Chondrocyte (in vitro differentiated cells): ENCODE measurements around the gene RPP38. TPM values are rescaled to one million over a fixed set of nuclear protein-coding genes. Genes with fewer than 3 reads are reported as not detected.

Source experiments
- DNase-seq: peaks from one replicate; pipeline ENCODE4 v3.0.0; 2021; ENCODE audit warnings: mixed read lengths, low spot score
- H3K27ac Mint-ChIP-seq: one replicate; pipeline ENCODE4 v1.8.0; 2021; ENCODE audit warnings: mild to moderate bottlenecking, moderate library complexity, mixed read lengths; ENCODE audit not compliant: unreplicated experiment
- H3K27me3 Mint-ChIP-seq: 2 replicates; pipeline ENCODE4 v1.8.0; 2021; ENCODE audit warnings: low read depth, mixed read lengths
- H3K36me3 Mint-ChIP-seq: 2 replicates; pipeline ENCODE4 v1.8.0; 2021; ENCODE audit warnings: low read depth, mixed read lengths
- H3K4me1 Mint-ChIP-seq: 2 replicates; pipeline ENCODE4 v1.8.0; 2021; ENCODE audit warnings: low read depth, mild to moderate bottlenecking, mixed read lengths
- H3K4me3 Mint-ChIP-seq: one replicate; pipeline ENCODE4 v1.8.0; 2021; ENCODE audit warnings: mild to moderate bottlenecking, moderate library complexity, mixed read lengths; ENCODE audit not compliant: unreplicated experiment
- H3K9me3 Mint-ChIP-seq: 2 replicates; pipeline ENCODE4 v1.8.0; 2021; ENCODE audit warnings: low read depth, mixed read lengths
- CTCF ChIP-seq: fragments of 200-600 bp; sonication (generic); IDR thresholded peaks from 2 replicates; pipeline ENCODE4 v1.5.0; 2021; ENCODE audit warnings: antibody characterized with exemption, mild to moderate bottlenecking, moderate library complexity
- total RNA-seq: library from RNA; stranded (reverse); gene quantifications from 3 replicates; pipeline ENCODE4 v1.2.1, GENCODE V29; 2021

Gene RPP38
- total RNA-seq, 1 donor from 2014 or later = 14.3 TPM

GRCh38 chr10:15120523-15120922, 23.4 kb downstream of the RPP38 start:
- Mint-ChIP-seq H3K36me3 (peaks cover 17% of the 10 kb centered on the region), H3K4me1 (peaks cover 19% of the 10 kb centered on the region), H3K4me3 (no peak overlapping the region), H3K27ac (no peak overlapping the region), H3K9me3 (no peaks in the 10 kb centered on the region), H3K27me3 (no peaks in the 10 kb centered on the region)
- no peak for DNase-seq
- TF ChIP-seq CTCF = no peak

- no peaks in the 10 kb centered on the region for H3K9me3 Mint-ChIP-seq
- H3K4me1 Mint-ChIP-seq = peaks cover 19% of the 10 kb centered on the region
- no peaks in the 10 kb centered on the region for H3K27me3 Mint-ChIP-seq
- no peak for TF ChIP-seq CTCF
- no peak overlapping the region for H3K4me3 Mint-ChIP-seq
- H3K27ac Mint-ChIP-seq = no peak overlapping the region
- DNase-seq = no peak
- peaks cover 22% of the 10 kb centered on the region for H3K36me3 Mint-ChIP-seq
These were observed 24.6 kb downstream of the RPP38 start for GRCh38 chr10:15121707-15122106.

GRCh38 chr10:15122477-15123030, 25.4 kb downstream of the RPP38 start:
- DNase-seq = no peak
- no peaks in the 10 kb centered on the region for H3K9me3 Mint-ChIP-seq
- H3K27me3 Mint-ChIP-seq = no peaks in the 10 kb centered on the region
- peaks cover 19% of the 10 kb centered on the region for H3K4me1 Mint-ChIP-seq
- H3K36me3 Mint-ChIP-seq = peaks cover 22% of the 10 kb centered on the region
- TF ChIP-seq CTCF = no peak
- no peak overlapping the region for H3K4me3 Mint-ChIP-seq
- H3K27ac Mint-ChIP-seq = no peak overlapping the region

GRCh38 chr10:15123749-15124184, 26.6 kb downstream of the RPP38 start:
- Mint-ChIP-seq H3K36me3 (peaks cover 23% of the 10 kb centered on the region), H3K4me3 (no peak overlapping the region), H3K4me1 (peaks cover 19% of the 10 kb centered on the region), H3K27me3 (no peaks in the 10 kb centered on the region), H3K27ac (no peak overlapping the region), H3K9me3 (no peaks in the 10 kb centered on the region)
- no peak for TF ChIP-seq CTCF
- DNase-seq = no peak

- Mint-ChIP-seq H3K27me3 (no peaks in the 10 kb centered on the region), H3K36me3 (peaks cover 19% of the 10 kb centered on the region), H3K9me3 (no peaks in the 10 kb centered on the region), H3K4me1 (peaks cover 19% of the 10 kb centered on the region), H3K27ac (no peak overlapping the region), H3K4me3 (no peak overlapping the region)
- no peak for TF ChIP-seq CTCF
- no peak for DNase-seq
These were observed 27.0 kb downstream of the RPP38 start for GRCh38 chr10:15124190-15124589.
